Panc1 (cell line): ENCODE results near the gene ENPP3. TPM values are rescaled to one million over a fixed set of nuclear protein-coding genes. Genes with fewer than 3 reads are reported as not detected.
"Not testable (repeated sequence)": the region's sequence is repeated elsewhere in the genome, so short reads cannot be mapped to it uniquely, and the experiment has no call there.

ENCODE experiments used
- ATAC-seq: fragments of 200-7000 bp; cut with Tn5 transposase; 2 replicates; pipeline ENCODE4 v1.9.1; 2020; ENCODE audit warnings: mild to moderate bottlenecking, moderate library complexity
- BruUV-seq: library from RNA; stranded (reverse); fragments of 400-500 nt; replicated peaks from 2 replicates; lab custom pipeline; 2021; lab: Mats Ljungman, UMichigan
- CTCF ChIA-PET: fragments of 300-600 bp; sonication (Branson Sonifier 250); formaldehyde crosslinking; loops from one replicate; lab custom pipeline; 2022; ENCODE audit warnings: antibody characterized with exemption; lab: Charles Lee
- POLR2A ChIA-PET: fragments of 300-600 bp; sonication (Branson Sonifier 250); formaldehyde crosslinking; loops from one replicate; lab custom pipeline; 2022; ENCODE audit warnings: antibody characterized with exemption; lab: Charles Lee
- DNase-seq: peaks from one replicate; pipeline ENCODE4 v3.0.0-alpha.2; 2010; ENCODE audit warnings: low read depth, low spot score
- H3K27ac ChIP-seq: 2 replicates; pipeline ENCODE4 v1.5.1; 2011; ENCODE audit warnings: mild to moderate bottlenecking, low read length, inconsistent platforms
- H3K27me3 ChIP-seq: fragments of 200-500 bp; sonication (Bioruptor generic); 2 replicates; pipeline ENCODE4 v1.6.0; 2014; ENCODE audit warnings: low read length, inconsistent platforms; ENCODE audit not compliant: control insufficient read depth, insufficient read depth
- H3K36me3 ChIP-seq: fragments of 200-500 bp; sonication (Bioruptor generic); 2 replicates; pipeline ENCODE4 v1.5.1; 2014; ENCODE audit warnings: inconsistent platforms, mild to moderate bottlenecking, low read length, moderate library complexity; ENCODE audit not compliant: control insufficient read depth, insufficient read depth
- H3K4me1 ChIP-seq: 2 replicates; pipeline ENCODE4 v1.5.1; 2011; ENCODE audit warnings: inconsistent platforms, mild to moderate bottlenecking, low read length, moderate library complexity; ENCODE audit not compliant: control insufficient read depth, insufficient read depth
- H3K4me3 ChIP-seq, 2 experiments: 2 replicates each; pipeline ENCODE4 v1.5.1; 2011 to 2012; ENCODE audit warnings: low read depth in 2 of 2, low read length in 2 of 2, mild to moderate bottlenecking in 2 of 2, inconsistent platforms in 1 of 2, moderate library complexity in 1 of 2
- H3K9me3 ChIP-seq: fragments of 200-500 bp; sonication (Bioruptor generic); 2 replicates; pipeline ENCODE4 v1.5.1; 2014; ENCODE audit warnings: low read depth, mild to moderate bottlenecking, inconsistent platforms, low read length, moderate library complexity; ENCODE audit not compliant: control insufficient read depth, insufficient read depth
- CTCF ChIP-seq: fragments of 450-650 bp; IDR thresholded peaks from 2 replicates; pipeline ENCODE4 v1.5.1; 2017; ENCODE audit warnings: mild to moderate bottlenecking
- POLR2AphosphoS5 ChIP-seq: IDR thresholded peaks from 2 replicates; pipeline ENCODE4 v1.6.1; 2012; ENCODE audit warnings: mild to moderate bottlenecking, low read depth, low read length, moderate library complexity
- SIN3A ChIP-seq: IDR thresholded peaks from 2 replicates; pipeline ENCODE4 v1.6.1; 2012; ENCODE audit warnings: low read depth, mild to moderate bottlenecking, low read length, moderate library complexity, borderline replicate concordance; ENCODE audit not compliant: insufficient read depth
- TCF7L2 ChIP-seq: IDR thresholded peaks from 2 replicates; pipeline ENCODE4 v1.6.1; 2011; ENCODE audit warnings: mild to moderate bottlenecking, low read depth, low read length, inconsistent platforms
- in situ Hi-C: cut with HindIII; loops from 2 replicates; pipeline ENCODE4 v1.10.0; 2016; ENCODE audit warnings: low sequenced_read_pairs, low pct_unique_long_range_greater_than_20kb
- intact Hi-C: fragments of 100-400 bp; cut with micrococcal nuclease; formaldehyde crosslinking; loops from one replicate; pipeline ENCODE4 v1.10.0; 2022; ENCODE audit not compliant: unreplicated experiment
- total RNA-seq: library from RNA; stranded (reverse); gene quantifications from one replicate; pipeline ENCODE4 v1.2.1, GENCODE V29; 2021; ENCODE audit not compliant: unreplicated experiment
- TF ChIP-seq, protein P1 (sequence below), 2 experiments: IDR thresholded peaks; 2 replicates each; pipeline ENCODE4 v1.6.1; 2011 to 2012; ENCODE audit warnings: low read depth in 2 of 2, control low read depth in 1 of 2, low read length in 1 of 2, mild to moderate bottlenecking in 1 of 2, moderate library complexity in 1 of 2; ENCODE audit not compliant: insufficient read depth in 1 of 2

The ENPP3 gene
- total RNA-seq, 1 experiment from 2014 or later: not detected

DNA sequence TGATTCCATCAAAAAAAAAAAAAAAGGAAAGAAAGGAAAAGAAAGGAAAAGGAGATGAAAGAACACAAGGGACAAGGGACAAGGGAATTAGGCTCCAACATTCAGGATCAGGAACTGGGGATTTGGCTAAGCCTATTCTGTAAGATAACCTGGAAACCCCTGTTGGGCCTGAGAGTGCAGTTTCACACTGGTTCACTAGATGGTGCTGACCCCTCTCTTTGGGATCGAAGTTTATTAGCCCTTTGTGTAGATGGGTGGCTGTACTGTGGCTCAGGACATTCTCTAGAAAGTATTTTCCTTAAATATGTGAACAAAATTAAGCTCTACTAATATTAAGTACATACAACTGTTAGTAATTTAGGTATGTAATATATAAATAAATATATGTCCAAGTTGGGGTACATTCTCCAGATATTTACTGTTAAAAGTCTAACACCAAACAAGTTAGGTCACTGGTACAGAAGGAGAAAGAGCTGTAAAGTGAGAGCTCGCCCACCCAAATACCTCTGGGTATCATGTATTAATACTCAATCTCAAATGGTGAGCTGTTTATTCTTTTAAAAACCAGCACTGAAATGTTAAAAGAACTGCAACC, 57.8 kb downstream of the ENPP3 start:
- no peaks in the 10 kb centered on the region for H3K27me3 ChIP-seq
- H3K4me1 ChIP-seq: no peaks in the 10 kb centered on the region
- in situ Hi-C loops (no loop called here), intact Hi-C loops (loop anchor here (1.0 to 10.0 kb wide), 2 partner anchors 110 to 215 kb away; partner anchors contain the start of gene ENPP1)
- H3K4me3 ChIP-seq: no peak overlapping the region
- DNase-seq (peak; percentile 63), ATAC-seq (peak; percentile 99)
- H3K36me3 ChIP-seq: no peaks in the 10 kb centered on the region
- no TSS peak for BruUV-seq
- no peaks in the 10 kb centered on the region for H3K9me3 ChIP-seq
- ChIA-PET CTCF (interaction anchor here (0.6 to 1.1 kb wide), 6 partner anchors 15 to 232 kb away, joined by 3 to 6 read pairs (median 6); no protein-coding TSS in a partner anchor), POLR2A (no interaction called here)
- no peak overlapping the region for H3K27ac ChIP-seq
- TF ChIP-seq CTCF: peak; percentile 89
- TF ChIP-seq, protein P1, sequence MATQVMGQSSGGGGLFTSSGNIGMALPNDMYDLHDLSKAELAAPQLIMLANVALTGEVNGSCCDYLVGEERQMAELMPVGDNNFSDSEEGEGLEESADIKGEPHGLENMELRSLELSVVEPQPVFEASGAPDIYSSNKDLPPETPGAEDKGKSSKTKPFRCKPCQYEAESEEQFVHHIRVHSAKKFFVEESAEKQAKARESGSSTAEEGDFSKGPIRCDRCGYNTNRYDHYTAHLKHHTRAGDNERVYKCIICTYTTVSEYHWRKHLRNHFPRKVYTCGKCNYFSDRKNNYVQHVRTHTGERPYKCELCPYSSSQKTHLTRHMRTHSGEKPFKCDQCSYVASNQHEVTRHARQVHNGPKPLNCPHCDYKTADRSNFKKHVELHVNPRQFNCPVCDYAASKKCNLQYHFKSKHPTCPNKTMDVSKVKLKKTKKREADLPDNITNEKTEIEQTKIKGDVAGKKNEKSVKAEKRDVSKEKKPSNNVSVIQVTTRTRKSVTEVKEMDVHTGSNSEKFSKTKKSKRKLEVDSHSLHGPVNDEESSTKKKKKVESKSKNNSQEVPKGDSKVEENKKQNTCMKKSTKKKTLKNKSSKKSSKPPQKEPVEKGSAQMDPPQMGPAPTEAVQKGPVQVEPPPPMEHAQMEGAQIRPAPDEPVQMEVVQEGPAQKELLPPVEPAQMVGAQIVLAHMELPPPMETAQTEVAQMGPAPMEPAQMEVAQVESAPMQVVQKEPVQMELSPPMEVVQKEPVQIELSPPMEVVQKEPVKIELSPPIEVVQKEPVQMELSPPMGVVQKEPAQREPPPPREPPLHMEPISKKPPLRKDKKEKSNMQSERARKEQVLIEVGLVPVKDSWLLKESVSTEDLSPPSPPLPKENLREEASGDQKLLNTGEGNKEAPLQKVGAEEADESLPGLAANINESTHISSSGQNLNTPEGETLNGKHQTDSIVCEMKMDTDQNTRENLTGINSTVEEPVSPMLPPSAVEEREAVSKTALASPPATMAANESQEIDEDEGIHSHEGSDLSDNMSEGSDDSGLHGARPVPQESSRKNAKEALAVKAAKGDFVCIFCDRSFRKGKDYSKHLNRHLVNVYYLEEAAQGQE (IDR thresholded peaks at IDR 0.05; ENCODE audit: insufficient read depth in 1 of 2, low read depth in 2 of 2, low read length in 1 of 2): no peak
- TF ChIP-seq POLR2AphosphoS5: no peak
- TF ChIP-seq SIN3A: no peak
- no peak for TF ChIP-seq TCF7L2

GRCh38 chr6:131696956-131697355, 59.9 kb downstream of the ENPP3 start:
- BruUV-seq: no TSS peak
- DNase-seq: no peak
- no peaks in the 10 kb centered on the region for H3K4me1 ChIP-seq
- no peaks in the 10 kb centered on the region for H3K27me3 ChIP-seq
- no peaks in the 10 kb centered on the region for H3K9me3 ChIP-seq
- no peak overlapping the region for H3K4me3 ChIP-seq
- H3K36me3 ChIP-seq: no peaks in the 10 kb centered on the region
- ATAC-seq: no peak
- intact Hi-C loops (loop anchor here (10.0 kb wide), 1 partner anchor 108 kb away; the partner anchor contains the start of gene ENPP1), in situ Hi-C loops (no loop called here)
- CTCF ChIA-PET: interaction anchor here (0.6 kb wide), 1 partner anchor 733 kb away, joined by 4 read pairs; no protein-coding TSS in a partner anchor
- TF ChIP-seq POLR2AphosphoS5: no peak
- no peak for TF ChIP-seq TCF7L2
- TF ChIP-seq CTCF: no peak
- TF ChIP-seq, protein P1 (IDR thresholded peaks at IDR 0.05; ENCODE audit: insufficient read depth in 1 of 2, low read depth in 2 of 2, low read length in 1 of 2): no peak
- TF ChIP-seq SIN3A: no peak
- H3K27ac ChIP-seq: no peak overlapping the region
- POLR2A ChIA-PET: no interaction called here

- H3K27ac ChIP-seq, H3K4me1 ChIP-seq, H3K4me3 ChIP-seq, POLR2A ChIA-PET, CTCF ChIA-PET, in situ Hi-C loops, intact Hi-C loops, H3K9me3 ChIP-seq, H3K27me3 ChIP-seq, DNase-seq, BruUV-seq, ATAC-seq, H3K36me3 ChIP-seq: not testable (repeated sequence)
Observed at GRCh38 chr6:131700851-131701250, 63.7 kb downstream of the ENPP3 start.
